RWPE1 (cell line): ENCODE data around the gene LIN7A.

ENCODE experiments used
- CTCF ChIA-PET: fragments of 350-600 bp; sonication (Branson Sonifier 250); formaldehyde crosslinking; extraction: SDS; loops from one replicate; lab custom pipeline; 2021; lab: Yijun Ruan, JAX
- POLR2A ChIA-PET: fragments of 400-600 bp; formaldehyde crosslinking; extraction: SDS; loops from one replicate; lab custom pipeline; 2020; ENCODE audit warnings: antibody characterized with exemption; ENCODE audit not compliant: low non-redundant PET; lab: Yijun Ruan, JAX
- DNase-seq: peaks from one replicate; pipeline ENCODE4 v3.0.0; 2012; ENCODE audit warnings: low spot score
- H3K27ac ChIP-seq: fragments of 450-650 bp; 2 replicates; pipeline ENCODE4 v1.5.1; 2017
- CTCF ChIP-seq: fragments of 450-650 bp; conservative IDR thresholded peaks from 2 replicates; pipeline ENCODE4 v1.5.1; 2017; ENCODE audit warnings: low read depth, mild to moderate bottlenecking

LIN7A gene

DNA sequence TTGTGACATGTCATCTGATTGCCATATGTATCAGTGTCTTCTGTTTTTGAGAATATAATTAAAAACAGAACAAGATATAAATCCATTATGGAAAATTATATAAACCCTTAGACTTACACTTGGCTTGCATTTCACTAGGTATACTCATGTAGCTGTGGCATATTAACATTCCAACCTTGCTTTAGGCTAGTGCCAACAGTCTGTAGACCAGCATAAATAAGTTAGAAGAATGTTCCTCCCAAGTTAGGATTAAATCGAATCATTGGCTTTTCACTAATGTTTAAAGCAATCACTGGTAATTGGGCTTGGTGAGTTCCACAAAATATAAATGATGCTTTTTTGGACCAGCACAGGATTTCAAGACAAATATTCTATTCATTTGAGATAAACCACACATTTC, 103.0 kb downstream of the LIN7A start:
- CTCF ChIA-PET = no interaction called here
- DNase-seq = no peak
- POLR2A ChIA-PET = no interaction called here
- H3K27ac ChIP-seq = no peak overlapping the region
- TF ChIP-seq CTCF = no peak

GRCh38 chr12:80830533-80831088, 107.1 kb downstream of the LIN7A start:
- POLR2A ChIA-PET = no interaction called here

DNA sequence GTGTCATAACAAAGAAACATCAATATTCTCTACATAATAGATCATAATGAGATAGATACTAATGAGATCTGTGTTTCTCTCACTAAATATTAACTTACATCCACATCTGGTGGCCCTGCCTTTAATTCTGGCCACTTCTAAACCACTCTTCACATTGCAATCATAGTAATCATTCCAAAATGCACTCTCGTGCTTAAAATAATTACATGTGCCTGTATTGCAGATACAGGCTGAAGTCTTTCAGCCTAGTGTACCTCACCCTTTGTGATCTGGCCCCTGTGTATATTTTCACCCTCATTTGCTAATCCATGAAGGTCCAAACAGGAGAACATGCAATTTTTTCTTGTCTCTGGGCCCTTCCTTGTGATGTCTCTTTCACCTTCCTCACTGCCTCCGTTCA, 108.0 kb downstream of the LIN7A start:
- TF ChIP-seq CTCF = no peak
- H3K27ac ChIP-seq = no peak overlapping the region
- ChIA-PET CTCF (interaction anchor here (0.6 kb wide), 1 partner anchor 10 kb away, joined by 3 read pairs; no protein-coding TSS in a partner anchor), POLR2A (no interaction called here)
- no peak for DNase-seq

More at GRCh38 chr12:80830533-80831088, 107.1 kb downstream of the LIN7A start:
- no peak for DNase-seq
- CTCF ChIA-PET = no interaction called here
- no peak overlapping the region for H3K27ac ChIP-seq
- no peak for TF ChIP-seq CTCF

DNA sequence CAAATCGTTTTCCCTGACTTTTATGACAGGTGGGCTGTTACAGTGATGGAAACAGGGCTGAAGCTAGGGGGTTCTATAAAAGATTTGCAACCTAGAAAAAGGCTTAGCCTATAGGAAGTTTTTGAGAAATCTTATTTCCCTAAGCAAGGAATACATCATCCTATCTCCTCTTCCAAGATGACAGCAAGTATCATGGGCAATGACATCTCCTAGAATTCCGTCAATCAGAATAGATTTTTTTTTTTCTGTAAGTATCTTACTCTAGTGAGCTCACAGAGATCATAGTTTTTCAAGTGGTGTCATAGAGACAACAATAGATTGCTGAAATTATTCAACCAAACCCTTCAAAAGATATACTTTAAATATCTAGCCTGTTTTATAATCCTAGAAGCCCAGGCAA, 112.2 kb downstream of the LIN7A start:
- no peak for DNase-seq
- H3K27ac ChIP-seq = no peak overlapping the region
- CTCF ChIA-PET = interaction anchor here (1.9 kb wide), 1 partner anchor 12 kb away, joined by 8 read pairs; no protein-coding TSS in a partner anchor
- POLR2A ChIA-PET = no interaction called here
- no peak for TF ChIP-seq CTCF

DNA sequence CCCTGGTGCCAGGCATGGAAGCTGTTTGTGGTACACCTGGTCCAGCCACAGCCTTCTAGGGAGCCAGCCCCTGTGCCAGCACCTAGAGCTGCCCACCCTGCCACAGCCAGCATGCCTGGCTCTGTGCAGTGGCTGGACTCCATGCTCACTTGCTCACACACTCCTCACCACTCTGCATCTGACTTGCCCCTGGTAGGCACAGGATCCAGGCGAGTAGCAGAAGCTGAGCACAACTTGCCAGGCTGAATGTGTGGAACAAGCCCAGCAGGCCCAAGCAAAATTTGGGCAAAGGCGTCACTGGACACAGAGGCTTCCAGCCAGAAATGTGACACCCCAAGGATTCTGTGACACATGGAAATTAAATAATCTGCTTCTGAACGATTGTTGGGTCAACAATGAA, 114.3 kb downstream of the LIN7A start:
- TF ChIP-seq CTCF = no peak
- ChIA-PET CTCF (interaction anchor here (0.7 kb wide), 1 partner anchor 512 kb away, joined by 4 read pairs; no protein-coding TSS in a partner anchor), POLR2A (no interaction called here)
- no peak overlapping the region for H3K27ac ChIP-seq
- no peak for DNase-seq

- CTCF ChIA-PET = no interaction called here
- TF ChIP-seq CTCF = no peak
- H3K27ac ChIP-seq = no peak overlapping the region
- DNase-seq = no peak
- POLR2A ChIA-PET = no interaction called here
Observed at GRCh38 chr12:80821513-80822000, 116.2 kb downstream of the LIN7A start.
